T-helper 2 cell treated with Interferon-gamma antibody and Interleukin-4, amounts not matched to agents 5 μg/mL and 100 μg/mL, for 36 hours (primary cell): Measurements from ENCODE around the gene MFSD2A.
"Not testable (repeated sequence)": the region's sequence is repeated elsewhere in the genome, so short reads cannot be mapped to it uniquely, and the experiment has no call there.

Experiments used
- DNase-seq: peaks from one replicate; pipeline ENCODE4 v3.0.0; 2021; ENCODE audit warnings: low spot score
- H3K27ac Mint-ChIP-seq: one replicate; pipeline ENCODE4 v1.8.0; 2021; ENCODE audit warnings: mild to moderate bottlenecking, mixed read lengths
- H3K27me3 Mint-ChIP-seq: one replicate; pipeline ENCODE4 v1.8.0; 2021; ENCODE audit warnings: low read depth, mixed read lengths
- H3K36me3 Mint-ChIP-seq: one replicate; pipeline ENCODE4 v1.8.0; 2021; ENCODE audit warnings: low read depth, mixed read lengths
- H3K4me1 Mint-ChIP-seq: one replicate; pipeline ENCODE4 v1.8.0; 2021; ENCODE audit warnings: low read depth, mixed read lengths
- H3K4me3 Mint-ChIP-seq: one replicate; pipeline ENCODE4 v1.8.0; 2022; ENCODE audit warnings: mild to moderate bottlenecking, moderate library complexity, mixed read lengths
- H3K9me3 Mint-ChIP-seq: one replicate; pipeline ENCODE4 v1.8.0; 2021; ENCODE audit warnings: mixed read lengths

The MFSD2A gene

DNA sequence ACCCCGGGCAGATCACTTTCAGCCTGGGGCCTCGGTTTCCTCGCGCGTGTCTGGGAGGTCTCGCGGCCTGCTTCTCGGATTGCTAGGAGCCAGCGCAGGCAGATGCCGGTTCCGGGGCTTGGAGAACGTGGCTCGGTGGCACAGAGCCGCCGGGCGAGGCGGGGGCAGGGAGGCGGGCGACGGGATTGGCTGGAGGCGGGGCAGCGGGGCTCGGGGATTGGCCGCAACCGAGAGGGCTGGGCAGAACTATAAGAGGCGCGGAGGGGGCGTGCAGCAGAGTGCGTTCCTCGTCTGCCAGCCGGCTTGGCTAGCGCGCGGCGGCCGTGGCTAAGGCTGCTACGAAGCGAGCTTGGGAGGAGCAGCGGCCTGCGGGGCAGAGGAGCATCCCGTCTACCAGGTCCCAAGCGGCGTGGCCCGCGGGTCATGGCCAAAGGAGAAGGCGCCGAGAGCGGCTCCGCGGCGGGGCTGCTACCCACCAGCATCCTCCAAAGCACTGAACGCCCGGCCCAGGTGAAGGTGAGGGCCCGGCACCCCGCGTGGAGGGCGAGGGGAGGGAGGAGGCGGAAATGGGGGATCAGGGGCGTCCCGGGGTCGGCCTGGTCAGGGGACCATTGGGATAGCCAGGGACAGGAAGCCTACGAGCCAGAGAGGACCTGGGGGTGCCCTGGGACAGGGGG, at the start of gene MFSD2A:
Gene MFSD2A (plus strand): TSS at position 276 of the 677 bp plus-strand sequence. CDS start 148 bp downstream, at position 424.
- H3K4me3 Mint-ChIP-seq = peak within 1 kb of the TSS; percentile 96
- no peaks in the 10 kb centered on the region for H3K36me3 Mint-ChIP-seq
- H3K27ac Mint-ChIP-seq = peak within 1 kb of the TSS; percentile 79
- peak; percentile 91 for DNase-seq
- H3K4me1 Mint-ChIP-seq = peaks cover 14% of the 10 kb centered on the region
- H3K9me3 Mint-ChIP-seq = no peaks in the 10 kb centered on the region
- H3K27me3 Mint-ChIP-seq = peaks cover 11% of the 10 kb centered on the region

DNA sequence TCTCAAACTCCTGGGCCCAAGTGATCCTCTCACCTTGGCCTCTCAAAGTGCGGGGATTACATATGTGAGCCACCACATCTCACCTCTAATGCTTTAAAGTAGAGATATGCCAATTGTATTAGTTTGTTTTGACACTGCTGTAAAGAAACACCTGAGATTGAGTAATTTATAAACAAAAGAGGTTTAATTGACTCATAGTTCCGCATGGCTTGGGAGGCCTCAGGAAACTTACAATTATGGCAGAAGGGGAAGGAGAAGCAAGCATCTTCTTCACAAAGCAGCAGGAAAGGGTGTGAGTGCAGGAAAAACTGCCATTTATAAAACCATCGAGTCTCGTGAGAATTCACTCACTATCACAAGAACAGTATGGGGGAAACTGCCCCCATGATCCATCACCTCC, 49.8 kb upstream of the MFSD2A start:
- no peak for DNase-seq
- no peak overlapping the region for H3K27ac Mint-ChIP-seq
- peaks cover 5% of the 10 kb centered on the region for H3K4me1 Mint-ChIP-seq
- peaks cover 42% of the 10 kb centered on the region for H3K27me3 Mint-ChIP-seq
- H3K36me3 Mint-ChIP-seq = no peaks in the 10 kb centered on the region
- H3K9me3 Mint-ChIP-seq = peaks cover 8% of the 10 kb centered on the region
- no peak overlapping the region for H3K4me3 Mint-ChIP-seq

DNA sequence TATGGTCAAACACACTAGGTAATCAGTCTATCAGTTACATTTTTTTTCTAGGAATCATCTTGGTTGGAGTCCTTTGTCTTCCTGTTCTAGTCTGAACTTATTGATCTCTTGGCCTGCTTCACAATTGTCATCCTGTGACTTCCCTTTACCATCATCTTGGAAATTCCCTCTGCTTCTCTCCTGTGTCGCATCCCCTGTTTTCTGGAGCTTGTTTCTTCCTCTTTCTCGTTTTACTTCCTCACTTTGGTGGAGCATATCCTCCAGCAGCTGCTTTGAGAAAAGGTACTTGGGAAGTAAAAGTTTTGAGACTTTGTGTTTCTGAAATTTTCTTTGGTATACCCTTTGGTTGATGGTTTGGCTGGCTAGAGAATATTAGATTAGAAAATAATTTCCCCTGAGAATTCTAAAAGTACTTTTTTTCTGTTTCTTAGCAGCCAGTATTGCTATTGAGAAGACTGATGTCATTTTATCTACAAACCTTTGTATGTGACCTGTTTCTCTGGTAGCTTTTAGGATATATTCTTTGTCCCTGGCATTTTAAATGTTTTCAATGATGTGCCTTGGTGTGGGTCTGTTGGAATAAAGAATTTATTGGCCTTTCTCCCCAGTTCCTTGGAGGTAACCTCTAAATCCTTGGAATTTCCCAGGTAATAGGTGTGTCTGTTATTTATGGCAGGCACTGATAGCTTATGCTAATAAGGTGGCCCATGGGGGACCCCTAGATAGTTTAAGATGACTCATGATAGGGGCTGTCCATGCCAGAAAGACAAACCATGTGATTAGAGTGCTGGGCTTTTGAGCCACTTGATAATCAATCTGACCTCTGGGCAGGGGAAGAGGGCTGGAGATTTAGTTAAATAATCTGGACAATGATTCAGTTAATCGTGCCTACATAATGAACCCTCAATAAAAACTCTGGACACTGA, 47.2 kb upstream of the MFSD2A start:
- DNase-seq = no peak
- H3K27ac Mint-ChIP-seq = no peak overlapping the region
- no peak overlapping the region for H3K4me3 Mint-ChIP-seq
- peaks cover 8% of the 10 kb centered on the region for H3K9me3 Mint-ChIP-seq
- H3K36me3 Mint-ChIP-seq = no peaks in the 10 kb centered on the region
- H3K4me1 Mint-ChIP-seq = no peaks in the 10 kb centered on the region
- peaks cover 37% of the 10 kb centered on the region for H3K27me3 Mint-ChIP-seq

DNA sequence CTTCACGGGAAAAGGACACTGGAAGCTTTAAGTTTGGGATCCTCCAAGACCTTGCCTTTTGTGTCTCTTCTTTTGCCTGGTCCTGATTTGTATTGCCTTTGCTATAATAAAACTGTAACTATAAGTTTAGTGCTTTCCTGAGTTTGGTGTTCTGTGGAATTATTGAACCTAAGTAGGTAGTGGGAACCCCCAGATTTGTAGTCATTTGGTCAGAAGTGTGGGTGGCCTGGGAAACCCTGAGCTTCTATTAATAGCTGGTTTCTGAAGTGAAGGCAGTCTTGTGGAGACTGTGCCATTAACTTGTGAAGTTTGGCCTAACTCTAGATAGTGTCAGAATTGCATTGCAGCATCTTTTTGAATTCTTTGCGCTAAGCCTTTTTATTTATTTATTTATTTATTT, 46.4 kb upstream of the MFSD2A start:
- Mint-ChIP-seq H3K9me3 (peaks cover 8% of the 10 kb centered on the region), H3K4me1 (no peaks in the 10 kb centered on the region), H3K27ac (no peak overlapping the region), H3K36me3 (no peaks in the 10 kb centered on the region), H3K27me3 (peaks cover 30% of the 10 kb centered on the region), H3K4me3 (no peak overlapping the region)
- no peak for DNase-seq

DNA sequence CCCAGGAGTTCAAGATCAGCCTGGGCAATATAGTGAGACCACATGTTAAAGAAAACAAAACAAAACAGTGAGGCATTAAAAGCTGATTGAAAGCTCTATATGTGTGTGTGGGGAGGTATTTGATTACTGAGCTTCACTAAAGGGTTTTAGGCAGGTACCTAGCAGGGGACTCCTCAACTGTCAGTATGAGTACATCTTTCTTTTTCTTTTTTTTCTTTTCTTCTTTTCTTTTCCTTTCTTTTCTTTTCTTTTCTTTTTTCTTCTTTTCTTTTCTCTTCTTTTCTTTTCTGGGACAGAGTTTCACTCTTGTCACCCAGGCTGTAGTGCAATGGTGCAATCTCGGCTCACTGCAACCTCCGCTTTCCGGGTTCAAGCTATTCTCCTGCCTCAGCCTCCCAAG, 44.7 kb upstream of the MFSD2A start:
- H3K4me3 Mint-ChIP-seq = no peak overlapping the region
- no peak overlapping the region for H3K27ac Mint-ChIP-seq
- H3K27me3 Mint-ChIP-seq = peaks cover 21% of the 10 kb centered on the region
- no peaks in the 10 kb centered on the region for H3K36me3 Mint-ChIP-seq
- no peak for DNase-seq
- no peaks in the 10 kb centered on the region for H3K4me1 Mint-ChIP-seq
- peaks cover 8% of the 10 kb centered on the region for H3K9me3 Mint-ChIP-seq

DNA sequence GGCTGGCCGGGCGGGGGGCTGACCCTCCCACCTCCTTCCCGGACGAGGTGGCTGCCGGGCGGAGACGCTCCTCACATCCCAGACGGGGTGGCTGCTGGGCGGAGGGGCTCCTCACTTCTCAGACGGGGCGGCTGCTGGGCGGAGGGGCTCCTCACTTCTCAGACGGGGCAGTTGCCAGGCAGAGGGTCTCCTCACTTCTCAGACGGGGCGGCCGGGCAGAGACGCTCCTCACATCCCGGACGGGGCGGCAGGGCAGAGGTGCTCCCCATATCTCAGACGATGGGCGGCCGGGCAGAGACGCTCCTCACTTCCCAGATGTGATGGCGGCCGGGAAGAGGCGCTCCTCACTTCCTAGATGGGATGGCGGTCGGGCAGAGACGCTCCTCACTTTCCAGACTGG, 41.8 kb upstream of the MFSD2A start:
- not testable (repeated sequence) for H3K27ac Mint-ChIP-seq, H3K4me1 Mint-ChIP-seq, H3K36me3 Mint-ChIP-seq, H3K4me3 Mint-ChIP-seq, DNase-seq, H3K9me3 Mint-ChIP-seq
- peaks cover 14% of the 10 kb centered on the region for H3K27me3 Mint-ChIP-seq

DNA sequence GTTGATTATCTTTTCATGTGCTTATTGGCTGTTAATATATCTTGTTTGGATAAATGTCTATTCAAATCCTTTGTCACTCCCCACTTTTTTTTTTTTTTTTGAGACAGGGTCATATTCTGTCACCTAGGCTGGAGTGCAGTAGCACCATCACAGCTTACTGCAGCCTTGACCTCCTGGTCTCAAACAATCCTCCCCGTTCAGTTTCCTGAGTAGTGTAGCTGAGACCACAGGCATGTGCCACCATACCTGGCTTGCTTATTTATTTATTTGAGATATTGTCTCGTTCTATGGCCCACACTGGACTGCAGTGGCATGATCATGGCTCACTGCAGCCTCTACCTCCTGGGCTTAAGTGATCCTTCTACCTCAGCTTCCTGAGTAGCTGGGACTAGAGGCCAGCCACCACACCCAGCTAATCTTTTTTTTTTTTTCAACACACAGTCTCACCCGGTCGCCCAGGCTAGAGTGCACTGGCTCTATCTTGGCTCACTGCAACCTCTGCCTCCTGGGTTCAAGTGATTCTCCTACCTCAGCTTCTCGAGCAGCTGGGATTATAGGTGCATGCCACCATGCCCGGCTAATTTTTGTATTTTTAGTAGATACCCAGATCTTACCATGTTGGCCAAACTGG, 39.3 kb upstream of the MFSD2A start:
- no peaks in the 10 kb centered on the region for H3K4me1 Mint-ChIP-seq

DNA sequence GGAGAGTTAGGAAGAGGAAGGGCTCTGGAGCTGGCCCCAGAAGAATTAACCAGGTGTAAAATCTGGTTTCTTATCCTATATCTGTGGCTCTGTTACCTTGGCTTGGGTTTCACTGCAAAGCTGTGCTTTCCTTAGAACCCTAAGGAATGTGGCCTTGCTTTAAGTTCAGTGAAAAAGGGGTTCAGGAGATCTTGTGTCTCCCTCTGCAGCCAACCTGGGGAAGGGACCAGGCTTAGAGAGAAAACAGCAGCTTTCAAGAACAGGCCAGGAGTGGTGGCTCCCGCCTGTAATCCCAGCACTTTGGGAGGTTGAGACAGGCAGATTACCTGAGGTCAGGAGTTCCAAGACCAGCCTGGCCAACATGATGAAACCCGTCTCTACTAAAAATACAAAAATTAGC, 37.1 kb upstream of the MFSD2A start:
- no peaks in the 10 kb centered on the region for H3K9me3 Mint-ChIP-seq
- no peaks in the 10 kb centered on the region for H3K4me1 Mint-ChIP-seq
- no peak for DNase-seq
- peaks cover 4% of the 10 kb centered on the region for H3K27me3 Mint-ChIP-seq
- H3K4me3 Mint-ChIP-seq = no peak overlapping the region
- no peak overlapping the region for H3K27ac Mint-ChIP-seq
- H3K36me3 Mint-ChIP-seq = no peaks in the 10 kb centered on the region

More for the DNA sequence above, 39.3 kb upstream of the MFSD2A start:
- Mint-ChIP-seq H3K27ac (no peak overlapping the region), H3K36me3 (no peaks in the 10 kb centered on the region), H3K4me3 (no peak overlapping the region), H3K9me3 (no peaks in the 10 kb centered on the region), H3K27me3 (peaks cover 9% of the 10 kb centered on the region)
- DNase-seq = no peak

DNA sequence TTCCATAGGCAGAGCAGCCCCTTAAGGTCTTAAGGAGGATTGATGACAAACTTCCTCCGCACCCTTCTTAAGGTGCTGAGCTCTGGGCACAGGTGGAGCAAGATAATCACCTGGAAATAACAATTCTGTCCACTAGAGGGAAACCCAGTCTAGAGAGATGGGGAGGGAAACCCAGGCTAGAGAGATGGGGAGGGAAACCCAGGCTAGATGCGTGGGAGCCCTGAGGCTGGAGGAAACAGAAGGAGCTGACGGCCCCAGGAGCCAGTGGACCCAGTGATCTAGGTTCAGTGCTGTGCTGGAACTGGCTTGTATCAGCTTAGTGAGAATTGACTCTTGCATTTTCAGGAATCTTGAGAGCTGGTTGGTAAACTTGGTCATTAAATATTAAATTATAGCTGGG, 35.4 kb upstream of the MFSD2A start:
- no peaks in the 10 kb centered on the region for H3K9me3 Mint-ChIP-seq

DNA sequence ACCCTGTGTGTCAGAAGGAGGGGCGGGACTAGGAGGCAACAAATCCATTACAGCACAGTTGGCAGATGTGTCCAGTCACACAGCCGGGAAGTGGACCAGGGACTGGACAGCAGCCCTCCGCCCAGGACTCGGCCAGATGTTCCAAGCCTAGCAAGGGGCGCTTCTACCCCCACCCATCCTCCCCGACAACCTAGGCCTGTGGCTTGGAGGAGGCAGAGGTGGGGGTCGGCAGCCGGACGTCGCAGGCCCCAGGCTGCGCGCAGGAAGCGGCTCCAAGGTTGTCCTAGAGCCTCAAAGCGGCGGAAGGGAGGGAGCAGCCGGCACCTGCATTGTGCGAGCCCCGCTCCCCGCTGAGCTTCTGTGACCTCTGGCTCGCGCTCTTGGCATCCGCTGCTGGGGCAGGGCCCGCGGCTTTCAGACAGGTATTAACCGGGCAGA, 32.7 kb upstream of the MFSD2A start:
- Mint-ChIP-seq H3K27me3 (peaks cover 4% of the 10 kb centered on the region), H3K9me3 (no peaks in the 10 kb centered on the region), H3K4me1 (no peaks in the 10 kb centered on the region), H3K36me3 (no peaks in the 10 kb centered on the region), H3K4me3 (no peak overlapping the region), H3K27ac (no peak overlapping the region)
- no peak for DNase-seq

More for the DNA sequence above, 35.4 kb upstream of the MFSD2A start:
- peak; percentile 48 for DNase-seq
- no peak overlapping the region for H3K4me3 Mint-ChIP-seq
- peaks cover 4% of the 10 kb centered on the region for H3K27me3 Mint-ChIP-seq
- no peaks in the 10 kb centered on the region for H3K4me1 Mint-ChIP-seq
- no peak overlapping the region for H3K27ac Mint-ChIP-seq
- no peaks in the 10 kb centered on the region for H3K36me3 Mint-ChIP-seq

DNA sequence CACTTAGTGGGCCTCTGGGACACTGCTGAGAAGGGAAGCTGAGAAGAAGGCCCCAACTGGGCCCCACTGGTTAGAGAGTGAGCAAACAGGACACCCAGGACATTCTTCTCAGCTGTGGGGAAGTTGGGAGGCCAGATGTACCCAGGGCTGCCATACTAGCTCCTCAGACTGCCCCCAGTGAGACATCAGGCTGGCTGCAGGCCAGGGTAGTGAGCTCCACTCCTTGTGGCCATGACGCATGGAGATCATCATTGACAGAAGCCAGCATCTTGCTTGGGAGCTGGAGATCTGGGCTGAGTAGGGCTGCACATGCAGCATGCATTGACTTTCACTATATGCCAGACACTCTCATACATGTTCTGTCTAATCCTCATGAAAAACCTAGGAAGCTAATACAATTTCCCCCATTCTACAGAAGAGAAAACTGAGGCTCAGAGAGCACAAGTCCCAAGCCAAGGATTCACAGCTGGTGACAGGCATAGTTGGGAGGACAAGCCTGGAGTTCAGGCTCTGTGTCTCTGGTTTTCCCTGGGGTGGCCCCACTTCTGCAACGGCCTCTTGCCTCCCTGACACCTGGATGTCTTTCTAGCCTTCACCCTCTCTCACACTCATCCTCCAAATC, 29.1 kb upstream of the MFSD2A start:
- no peak overlapping the region for H3K27ac Mint-ChIP-seq
- no peak overlapping the region for H3K4me3 Mint-ChIP-seq
- H3K36me3 Mint-ChIP-seq = no peaks in the 10 kb centered on the region
- no peaks in the 10 kb centered on the region for H3K27me3 Mint-ChIP-seq
- H3K4me1 Mint-ChIP-seq = no peaks in the 10 kb centered on the region
- no peaks in the 10 kb centered on the region for H3K9me3 Mint-ChIP-seq
- no peak for DNase-seq

DNA sequence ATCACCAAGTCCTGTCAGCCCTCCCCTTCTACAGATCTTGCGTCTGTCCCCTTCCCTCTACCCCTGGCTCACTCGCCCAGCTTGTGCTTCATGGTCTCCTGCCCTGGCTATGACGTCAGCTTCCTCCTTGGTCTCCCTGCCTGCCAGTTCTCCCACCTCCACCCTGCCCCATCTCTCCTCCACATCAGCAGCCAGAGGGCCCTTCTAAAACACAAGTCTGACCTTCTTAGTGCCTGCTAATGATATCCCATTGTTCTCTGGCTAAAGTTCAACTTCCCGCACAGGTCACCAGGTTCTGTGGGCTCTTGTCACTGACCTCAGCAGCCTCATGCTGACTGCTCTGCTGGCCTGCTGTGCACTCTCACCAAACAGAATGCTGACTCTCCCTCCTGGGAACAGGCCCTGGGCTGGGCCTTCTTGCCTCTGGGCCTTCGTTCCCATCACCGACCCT, 28.6 kb upstream of the MFSD2A start:
- no peak for DNase-seq
- no peak overlapping the region for H3K27ac Mint-ChIP-seq
- H3K9me3 Mint-ChIP-seq = no peaks in the 10 kb centered on the region
- no peaks in the 10 kb centered on the region for H3K4me1 Mint-ChIP-seq
- no peaks in the 10 kb centered on the region for H3K27me3 Mint-ChIP-seq
- no peaks in the 10 kb centered on the region for H3K36me3 Mint-ChIP-seq
- H3K4me3 Mint-ChIP-seq = no peak overlapping the region

DNA sequence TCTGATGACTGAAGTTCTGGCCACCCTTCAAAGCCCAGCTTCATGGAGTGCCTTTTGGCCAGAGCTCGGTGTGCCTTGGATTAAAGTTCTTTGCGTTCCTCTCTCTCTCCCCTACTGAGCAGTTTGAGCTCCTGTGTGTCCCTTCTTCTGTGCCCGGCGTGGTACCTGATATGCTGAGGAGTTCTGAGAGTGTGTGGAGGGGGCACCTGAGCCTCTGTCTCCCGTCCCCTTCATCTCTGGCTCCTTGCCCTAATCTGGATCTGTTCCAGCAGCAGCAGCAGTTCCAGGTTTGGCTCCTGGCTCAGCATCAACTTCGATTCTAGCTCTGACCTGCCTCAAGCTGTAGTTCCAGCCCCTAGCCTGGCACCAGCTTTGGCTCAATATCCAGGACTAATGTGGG, 28.1 kb upstream of the MFSD2A start:
- no peaks in the 10 kb centered on the region for H3K27me3 Mint-ChIP-seq
- no peak overlapping the region for H3K27ac Mint-ChIP-seq
- no peaks in the 10 kb centered on the region for H3K36me3 Mint-ChIP-seq
- no peak overlapping the region for H3K4me3 Mint-ChIP-seq
- no peaks in the 10 kb centered on the region for H3K4me1 Mint-ChIP-seq
- no peak for DNase-seq
- H3K9me3 Mint-ChIP-seq = no peaks in the 10 kb centered on the region
